HEK293 (cell line): Measurements from ENCODE around the gene NARS2.

Experiments used
- CTCF ChIA-PET: fragments of 350-600 bp; formaldehyde crosslinking; extraction: SDS; loops from one replicate; lab custom pipeline; 2021; ENCODE audit warnings: antibody characterized with exemption; lab: Yijun Ruan, JAX
- POLR2A ChIA-PET: fragments of 300-600 bp; formaldehyde crosslinking; extraction: SDS; loops from one replicate; lab custom pipeline; 2020; ENCODE audit warnings: antibody characterized with exemption, inconsistent platforms; lab: Yijun Ruan, JAX
- H3K27ac ChIP-seq: fragments of 200-500 bp; sonication (Bioruptor generic); 2 replicates; pipeline ENCODE4 v1.5.1; 2014; ENCODE audit warnings: low read depth, low read length, control low read depth, inconsistent platforms; ENCODE audit errors: extremely low read depth
- H3K36me3 ChIP-seq, 2 experiments: fragments of 200-500 bp in 1 of 2; sonication (Bioruptor generic) in 1 of 2; 1 replicate in 1 of 2; 2 replicates in 1 of 2; pipeline ENCODE4 v1.5.1; 2014 to 2017; ENCODE audit warnings: inconsistent platforms in 2 of 2, low read length in 2 of 2; ENCODE audit not compliant: control insufficient read depth in 2 of 2, insufficient read depth in 1 of 2
- H3K4me1 ChIP-seq: fragments of 200-500 bp; sonication (Bioruptor generic); 2 replicates; pipeline ENCODE4 v1.5.1; 2014; ENCODE audit warnings: mild to moderate bottlenecking, low read length, inconsistent platforms; ENCODE audit not compliant: control insufficient read depth, insufficient read depth
- H3K4me3 ChIP-seq: 2 replicates; pipeline ENCODE4 v1.5.1; 2011; ENCODE audit warnings: low read depth, mild to moderate bottlenecking, control low read depth, low read length, moderate library complexity
- H3K9me3 ChIP-seq: fragments of 200-500 bp; sonication (Bioruptor generic); 2 replicates; pipeline ENCODE4 v1.5.1; 2014; ENCODE audit warnings: low read depth, low read length, inconsistent platforms; ENCODE audit not compliant: control insufficient read depth, insufficient read depth
- KLF8 ChIP-seq: fragments of 450-650 bp; formaldehyde crosslinking; IDR thresholded peaks from 2 replicates; pipeline ENCODE4 v1.5.1; 2016; ENCODE audit warnings: missing biosample characterization, missing genetic modification characterization
- MZF1 ChIP-seq: fragments of 450-650 bp; formaldehyde crosslinking; IDR thresholded peaks from 2 replicates; pipeline ENCODE4 v1.5.1; 2017; ENCODE audit warnings: missing biosample characterization, missing genetic modification characterization, borderline replicate concordance
- YY1 ChIP-seq: fragments of 450-650 bp; formaldehyde crosslinking; IDR thresholded peaks from 2 replicates; pipeline ENCODE4 v1.5.1; 2018; ENCODE audit warnings: missing biosample characterization, missing genetic modification characterization
- ZBTB7A ChIP-seq: fragments of 450-650 bp; formaldehyde crosslinking; IDR thresholded peaks from 2 replicates; pipeline ENCODE4 v1.5.1; 2016; ENCODE audit warnings: low read depth, missing biosample characterization, missing genetic modification characterization
- ZFP3 ChIP-seq: fragments of 450-650 bp; formaldehyde crosslinking; IDR thresholded peaks from 2 replicates; pipeline ENCODE4 v1.5.1; 2016; ENCODE audit warnings: low read depth, missing biosample characterization, missing genetic modification characterization
- ZFP37 ChIP-seq: fragments of 450-650 bp; formaldehyde crosslinking; IDR thresholded peaks from 2 replicates; pipeline ENCODE4 v1.5.1; 2016; ENCODE audit warnings: missing biosample characterization, missing genetic modification characterization
- ZNF266 ChIP-seq: fragments of 450-650 bp; formaldehyde crosslinking; IDR thresholded peaks from 2 replicates; pipeline ENCODE4 v1.5.1; 2016; ENCODE audit warnings: missing biosample characterization, missing genetic modification characterization, low read depth
- ZNF302 ChIP-seq: fragments of 450-650 bp; formaldehyde crosslinking; IDR thresholded peaks from 2 replicates; pipeline ENCODE4 v1.5.1; 2016; ENCODE audit warnings: missing biosample characterization, missing genetic modification characterization, low read depth
- ZNF335 ChIP-seq: fragments of 450-650 bp; formaldehyde crosslinking; conservative IDR thresholded peaks from 2 replicates; pipeline ENCODE4 v1.5.1; 2016; ENCODE audit warnings: missing biosample characterization, missing genetic modification characterization
- ZNF585B ChIP-seq: fragments of 450-650 bp; formaldehyde crosslinking; IDR thresholded peaks from 2 replicates; pipeline ENCODE4 v1.5.1; 2016; ENCODE audit warnings: missing biosample characterization, missing genetic modification characterization
- ZNF664 ChIP-seq: fragments of 450-650 bp; formaldehyde crosslinking; IDR thresholded peaks from 2 replicates; pipeline ENCODE4 v1.5.1; 2016; ENCODE audit warnings: missing biosample characterization, missing genetic modification characterization
- ZNF747 ChIP-seq: fragments of 450-650 bp; formaldehyde crosslinking; IDR thresholded peaks from 2 replicates; pipeline ENCODE4 v1.5.1; 2016; ENCODE audit warnings: missing biosample characterization, missing genetic modification characterization
- TF ChIP-seq, protein P1 (sequence below): fragments of 450-650 bp; formaldehyde crosslinking; IDR thresholded peaks from 2 replicates; pipeline ENCODE4 v1.5.1; 2016; ENCODE audit warnings: missing biosample characterization, missing genetic modification characterization
- TF ChIP-seq, protein P2 (sequence below): fragments of 450-650 bp; formaldehyde crosslinking; IDR thresholded peaks from 2 replicates; pipeline ENCODE4 v1.5.1; 2016; ENCODE audit warnings: missing biosample characterization, missing genetic modification characterization, borderline replicate concordance
- TF ChIP-seq, protein P3 (sequence below): fragments of 450-650 bp; formaldehyde crosslinking; IDR thresholded peaks from 2 replicates; pipeline ENCODE4 v1.5.1; 2016; ENCODE audit warnings: missing biosample characterization, missing genetic modification characterization
- TF ChIP-seq, protein P4 (sequence below): fragments of 450-650 bp; formaldehyde crosslinking; IDR thresholded peaks from 2 replicates; pipeline ENCODE4 v1.5.1; 2016; ENCODE audit warnings: missing biosample characterization, missing genetic modification characterization
- TF ChIP-seq, protein P5 (sequence below): fragments of 450-650 bp; formaldehyde crosslinking; optimal IDR thresholded peaks from 2 replicates; pipeline ENCODE3; 2016; ENCODE audit warnings: missing biosample characterization, mild to moderate bottlenecking, missing genetic modification characterization

NARS2 gene

DNA sequence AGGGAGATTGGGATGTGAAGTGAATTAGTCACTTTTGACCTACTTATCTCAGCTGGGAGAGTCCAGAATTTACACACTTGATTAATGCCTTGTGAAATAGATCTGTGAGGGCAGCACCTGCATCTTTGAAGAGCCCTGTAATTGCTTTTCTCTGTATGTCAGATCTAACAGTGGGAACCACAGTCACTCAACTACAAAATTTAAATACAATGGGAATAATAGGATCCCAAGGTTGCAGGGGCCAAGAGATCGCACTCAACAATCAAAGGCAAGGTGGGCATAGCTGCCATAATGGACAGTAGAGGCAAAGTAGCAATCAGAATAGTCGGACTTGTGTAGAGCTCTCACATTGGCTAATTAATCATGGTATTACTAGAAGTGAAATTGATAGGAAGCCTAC is 45.5 kb upstream of the NARS2 start:
- no peaks in the 10 kb centered on the region for H3K4me1 ChIP-seq
- no peaks in the 10 kb centered on the region for H3K9me3 ChIP-seq
- H3K27ac ChIP-seq: no peak overlapping the region
- H3K4me3 ChIP-seq: no peak overlapping the region
- no peaks in the 10 kb centered on the region for H3K36me3 ChIP-seq
- TF ChIP-seq YY1: no peak
- peak; percentile 95 for TF ChIP-seq ZNF302 (tag by site-specific recombination)
- TF ChIP-seq, all 188 proteins: peak for 1
- ChIA-PET CTCF (interaction anchor here (1.4 kb wide), 1 partner anchor 25 kb away, joined by 6 read pairs; no protein-coding TSS in a partner anchor), POLR2A (no interaction called here)

DNA sequence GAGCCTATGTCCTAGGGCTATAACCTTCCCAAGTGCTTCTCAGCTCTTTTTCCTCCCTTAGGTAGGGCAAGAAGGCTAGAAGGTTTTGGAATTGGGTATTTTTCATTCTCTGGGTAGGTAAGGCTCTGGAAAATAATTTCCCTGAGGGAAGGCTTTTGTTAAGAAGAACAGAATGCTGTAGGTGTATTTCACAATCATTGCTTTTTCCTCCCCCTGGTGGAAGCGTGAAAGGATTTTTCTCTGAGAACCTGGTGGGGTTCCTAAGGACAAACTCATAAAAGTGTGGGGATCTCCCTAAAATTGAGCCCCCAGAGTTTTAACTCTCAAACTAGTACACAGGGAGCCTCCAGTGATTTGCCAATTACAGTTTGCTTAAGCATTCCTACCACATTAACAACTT is 41.1 kb upstream of the NARS2 start:
- Histone ChIP-seq H3K4me1 (no peaks in the 10 kb centered on the region), H3K9me3 (no peaks in the 10 kb centered on the region), H3K4me3 (no peak overlapping the region), H3K36me3 (no peaks in the 10 kb centered on the region), H3K27ac (no peak overlapping the region)
- ChIA-PET CTCF (no interaction called here), POLR2A (no interaction called here)
- TF ChIP-seq ZBTB7A (tag by site-specific recombination) (no peak), ZNF664 (tag by site-specific recombination) (no peak), ZNF266 (tag by site-specific recombination) (no peak), ZFP37 (tag by site-specific recombination) (no peak), ZFP3 (no peak)
- TF ChIP-seq, protein P1, sequence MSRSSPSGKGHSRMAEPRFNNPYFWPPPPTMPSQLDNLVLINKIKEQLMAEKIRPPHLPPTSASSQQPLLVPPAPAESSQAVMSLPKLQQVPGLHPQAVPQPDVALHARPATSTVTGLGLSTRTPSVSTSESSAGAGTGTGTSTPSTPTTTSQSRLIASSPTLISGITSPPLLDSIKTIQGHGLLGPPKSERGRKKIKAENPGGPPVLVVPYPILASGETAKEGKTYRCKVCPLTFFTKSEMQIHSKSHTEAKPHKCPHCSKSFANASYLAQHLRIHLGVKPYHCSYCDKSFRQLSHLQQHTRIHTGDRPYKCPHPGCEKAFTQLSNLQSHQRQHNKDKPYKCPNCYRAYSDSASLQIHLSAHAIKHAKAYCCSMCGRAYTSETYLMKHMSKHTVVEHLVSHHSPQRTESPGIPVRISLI (tag by site-specific recombination): no peak
- TF ChIP-seq, protein P2, sequence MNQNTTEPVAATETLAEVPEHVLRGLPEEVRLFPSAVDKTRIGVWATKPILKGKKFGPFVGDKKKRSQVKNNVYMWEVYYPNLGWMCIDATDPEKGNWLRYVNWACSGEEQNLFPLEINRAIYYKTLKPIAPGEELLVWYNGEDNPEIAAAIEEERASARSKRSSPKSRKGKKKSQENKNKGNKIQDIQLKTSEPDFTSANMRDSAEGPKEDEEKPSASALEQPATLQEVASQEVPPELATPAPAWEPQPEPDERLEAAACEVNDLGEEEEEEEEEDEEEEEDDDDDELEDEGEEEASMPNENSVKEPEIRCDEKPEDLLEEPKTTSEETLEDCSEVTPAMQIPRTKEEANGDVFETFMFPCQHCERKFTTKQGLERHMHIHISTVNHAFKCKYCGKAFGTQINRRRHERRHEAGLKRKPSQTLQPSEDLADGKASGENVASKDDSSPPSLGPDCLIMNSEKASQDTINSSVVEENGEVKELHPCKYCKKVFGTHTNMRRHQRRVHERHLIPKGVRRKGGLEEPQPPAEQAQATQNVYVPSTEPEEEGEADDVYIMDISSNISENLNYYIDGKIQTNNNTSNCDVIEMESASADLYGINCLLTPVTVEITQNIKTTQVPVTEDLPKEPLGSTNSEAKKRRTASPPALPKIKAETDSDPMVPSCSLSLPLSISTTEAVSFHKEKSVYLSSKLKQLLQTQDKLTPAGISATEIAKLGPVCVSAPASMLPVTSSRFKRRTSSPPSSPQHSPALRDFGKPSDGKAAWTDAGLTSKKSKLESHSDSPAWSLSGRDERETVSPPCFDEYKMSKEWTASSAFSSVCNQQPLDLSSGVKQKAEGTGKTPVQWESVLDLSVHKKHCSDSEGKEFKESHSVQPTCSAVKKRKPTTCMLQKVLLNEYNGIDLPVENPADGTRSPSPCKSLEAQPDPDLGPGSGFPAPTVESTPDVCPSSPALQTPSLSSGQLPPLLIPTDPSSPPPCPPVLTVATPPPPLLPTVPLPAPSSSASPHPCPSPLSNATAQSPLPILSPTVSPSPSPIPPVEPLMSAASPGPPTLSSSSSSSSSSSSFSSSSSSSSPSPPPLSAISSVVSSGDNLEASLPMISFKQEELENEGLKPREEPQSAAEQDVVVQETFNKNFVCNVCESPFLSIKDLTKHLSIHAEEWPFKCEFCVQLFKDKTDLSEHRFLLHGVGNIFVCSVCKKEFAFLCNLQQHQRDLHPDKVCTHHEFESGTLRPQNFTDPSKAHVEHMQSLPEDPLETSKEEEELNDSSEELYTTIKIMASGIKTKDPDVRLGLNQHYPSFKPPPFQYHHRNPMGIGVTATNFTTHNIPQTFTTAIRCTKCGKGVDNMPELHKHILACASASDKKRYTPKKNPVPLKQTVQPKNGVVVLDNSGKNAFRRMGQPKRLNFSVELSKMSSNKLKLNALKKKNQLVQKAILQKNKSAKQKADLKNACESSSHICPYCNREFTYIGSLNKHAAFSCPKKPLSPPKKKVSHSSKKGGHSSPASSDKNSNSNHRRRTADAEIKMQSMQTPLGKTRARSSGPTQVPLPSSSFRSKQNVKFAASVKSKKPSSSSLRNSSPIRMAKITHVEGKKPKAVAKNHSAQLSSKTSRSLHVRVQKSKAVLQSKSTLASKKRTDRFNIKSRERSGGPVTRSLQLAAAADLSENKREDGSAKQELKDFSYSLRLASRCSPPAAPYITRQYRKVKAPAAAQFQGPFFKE (tag by site-specific recombination): no peak
- TF ChIP-seq, protein P3, sequence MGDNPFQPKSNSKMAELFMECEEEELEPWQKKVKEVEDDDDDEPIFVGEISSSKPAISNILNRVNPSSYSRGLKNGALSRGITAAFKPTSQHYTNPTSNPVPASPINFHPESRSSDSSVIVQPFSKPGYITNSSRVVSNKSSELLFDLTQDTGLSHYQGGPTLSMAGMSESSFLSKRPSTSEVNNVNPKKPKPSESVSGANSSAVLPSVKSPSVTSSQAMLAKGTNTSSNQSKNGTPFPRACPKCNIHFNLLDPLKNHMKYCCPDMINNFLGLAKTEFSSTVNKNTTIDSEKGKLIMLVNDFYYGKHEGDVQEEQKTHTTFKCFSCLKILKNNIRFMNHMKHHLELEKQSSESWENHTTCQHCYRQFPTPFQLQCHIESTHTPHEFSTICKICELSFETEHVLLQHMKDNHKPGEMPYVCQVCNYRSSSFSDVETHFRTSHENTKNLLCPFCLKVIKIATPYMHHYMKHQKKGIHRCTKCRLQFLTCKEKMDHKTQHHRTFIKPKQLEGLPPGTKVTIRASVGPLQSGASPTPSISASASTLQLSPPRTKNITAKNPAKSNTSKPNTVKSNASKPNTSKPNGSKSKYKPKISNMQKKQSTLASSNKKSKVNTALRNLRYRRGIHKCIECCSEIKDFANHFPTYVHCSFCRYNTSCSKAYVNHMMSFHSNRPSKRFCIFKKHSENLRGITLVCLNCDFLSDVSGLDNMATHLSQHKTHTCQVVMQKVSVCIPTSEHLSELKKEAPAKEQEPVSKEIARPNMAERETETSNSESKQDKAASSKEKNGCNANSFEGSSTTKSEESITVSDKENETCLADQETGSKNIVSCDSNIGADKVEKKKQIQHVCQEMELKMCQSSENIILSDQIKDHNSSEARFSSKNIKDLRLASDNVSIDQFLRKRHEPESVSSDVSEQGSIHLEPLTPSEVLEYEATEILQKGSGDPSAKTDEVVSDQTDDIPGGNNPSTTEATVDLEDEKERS (tag by site-specific recombination): no peak

DNA sequence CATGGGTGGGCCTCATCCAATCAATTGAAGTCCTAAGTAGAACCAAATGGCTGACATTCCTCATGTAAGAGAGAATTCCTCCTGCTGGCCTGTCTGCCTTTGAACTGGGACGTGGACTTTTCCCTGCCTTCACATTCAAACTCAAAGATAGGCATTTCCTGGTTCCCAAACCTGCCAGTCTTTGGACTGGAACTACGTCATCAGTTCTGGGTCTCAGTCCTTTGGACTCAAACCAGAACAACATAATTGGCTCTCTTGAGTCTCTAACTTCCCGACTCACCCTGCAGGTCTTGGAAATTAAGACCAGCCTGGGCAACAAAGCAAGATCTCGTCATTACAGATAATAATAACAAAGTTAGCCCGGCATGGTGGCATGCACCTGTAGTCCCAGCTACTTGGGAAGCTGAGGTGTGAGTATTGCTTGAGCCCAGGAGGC is 38.7 kb upstream of the NARS2 start:
- H3K27ac ChIP-seq: no peak overlapping the region
- H3K36me3 ChIP-seq: no peaks in the 10 kb centered on the region
- H3K4me1 ChIP-seq: no peaks in the 10 kb centered on the region
- H3K9me3 ChIP-seq: no peaks in the 10 kb centered on the region
- POLR2A ChIA-PET: no interaction called here
- no peak overlapping the region for H3K4me3 ChIP-seq
- CTCF ChIA-PET: no interaction called here
- no peak for TF ChIP-seq MZF1 (tag by site-specific recombination)
- no peak for TF ChIP-seq ZNF585B (tag by site-specific recombination)
- TF ChIP-seq, protein P4, sequence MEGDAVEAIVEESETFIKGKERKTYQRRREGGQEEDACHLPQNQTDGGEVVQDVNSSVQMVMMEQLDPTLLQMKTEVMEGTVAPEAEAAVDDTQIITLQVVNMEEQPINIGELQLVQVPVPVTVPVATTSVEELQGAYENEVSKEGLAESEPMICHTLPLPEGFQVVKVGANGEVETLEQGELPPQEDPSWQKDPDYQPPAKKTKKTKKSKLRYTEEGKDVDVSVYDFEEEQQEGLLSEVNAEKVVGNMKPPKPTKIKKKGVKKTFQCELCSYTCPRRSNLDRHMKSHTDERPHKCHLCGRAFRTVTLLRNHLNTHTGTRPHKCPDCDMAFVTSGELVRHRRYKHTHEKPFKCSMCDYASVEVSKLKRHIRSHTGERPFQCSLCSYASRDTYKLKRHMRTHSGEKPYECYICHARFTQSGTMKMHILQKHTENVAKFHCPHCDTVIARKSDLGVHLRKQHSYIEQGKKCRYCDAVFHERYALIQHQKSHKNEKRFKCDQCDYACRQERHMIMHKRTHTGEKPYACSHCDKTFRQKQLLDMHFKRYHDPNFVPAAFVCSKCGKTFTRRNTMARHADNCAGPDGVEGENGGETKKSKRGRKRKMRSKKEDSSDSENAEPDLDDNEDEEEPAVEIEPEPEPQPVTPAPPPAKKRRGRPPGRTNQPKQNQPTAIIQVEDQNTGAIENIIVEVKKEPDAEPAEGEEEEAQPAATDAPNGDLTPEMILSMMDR: no peak
- TF ChIP-seq ZNF335 (tag by site-specific recombination): no peak
- TF ChIP-seq ZNF747 (tag by site-specific recombination): no peak
- TF ChIP-seq, protein P5, sequence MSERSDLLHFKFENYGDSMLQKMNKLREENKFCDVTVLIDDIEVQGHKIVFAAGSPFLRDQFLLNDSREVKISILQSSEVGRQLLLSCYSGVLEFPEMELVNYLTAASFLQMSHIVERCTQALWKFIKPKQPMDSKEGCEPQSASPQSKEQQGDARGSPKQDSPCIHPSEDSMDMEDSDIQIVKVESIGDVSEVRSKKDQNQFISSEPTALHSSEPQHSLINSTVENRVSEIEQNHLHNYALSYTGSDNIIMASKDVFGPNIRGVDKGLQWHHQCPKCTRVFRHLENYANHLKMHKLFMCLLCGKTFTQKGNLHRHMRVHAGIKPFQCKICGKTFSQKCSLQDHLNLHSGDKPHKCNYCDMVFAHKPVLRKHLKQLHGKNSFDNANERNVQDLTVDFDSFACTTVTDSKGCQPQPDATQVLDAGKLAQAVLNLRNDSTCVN (tag by site-specific recombination): no peak
- TF ChIP-seq KLF8 (tag by site-specific recombination): no peak
